Kidney epithelial cell (primary cell): ENCODE measurements around the gene USP47. TPM values are rescaled to one million over a fixed set of nuclear protein-coding genes. Genes with fewer than 3 reads are reported as not detected.

Experiments used
- DNase-seq: peaks from one replicate; pipeline ENCODE4 v3.0.0-alpha.2; 2010; ENCODE audit warnings: low read depth
- H3K27me3 ChIP-seq: 2 replicates; pipeline ENCODE4 v1.6.0; 2011; ENCODE audit warnings: low read length; ENCODE audit not compliant: control insufficient read depth, insufficient read depth
- H3K36me3 ChIP-seq: 2 replicates; pipeline ENCODE4 v1.5.1; 2011; ENCODE audit warnings: low read length; ENCODE audit not compliant: control insufficient read depth, insufficient read depth
- H3K4me3 ChIP-seq: 2 replicates; pipeline ENCODE4 v1.5.1; 2011; ENCODE audit warnings: low read depth, mild to moderate bottlenecking, control low read depth, low read length
- total RNA-seq: library from RNA; depleted of rRNA; stranded (reverse); fragments of >200 nt; gene quantifications from 2 replicates; pipeline ENCODE4 v1.2.3, GENCODE V29; 2015
- TF ChIP-seq, protein P1 (sequence below): IDR thresholded peaks from 2 replicates; pipeline ENCODE4 v1.5.1; 2011; ENCODE audit warnings: mild to moderate bottlenecking, moderate library complexity, low read length, control low read depth, inconsistent platforms; ENCODE audit not compliant: insufficient read depth, poor library complexity, severe bottlenecking

Gene USP47
- total RNA-seq, 1 donor from 2014 or later = 46.3 TPM

DNA sequence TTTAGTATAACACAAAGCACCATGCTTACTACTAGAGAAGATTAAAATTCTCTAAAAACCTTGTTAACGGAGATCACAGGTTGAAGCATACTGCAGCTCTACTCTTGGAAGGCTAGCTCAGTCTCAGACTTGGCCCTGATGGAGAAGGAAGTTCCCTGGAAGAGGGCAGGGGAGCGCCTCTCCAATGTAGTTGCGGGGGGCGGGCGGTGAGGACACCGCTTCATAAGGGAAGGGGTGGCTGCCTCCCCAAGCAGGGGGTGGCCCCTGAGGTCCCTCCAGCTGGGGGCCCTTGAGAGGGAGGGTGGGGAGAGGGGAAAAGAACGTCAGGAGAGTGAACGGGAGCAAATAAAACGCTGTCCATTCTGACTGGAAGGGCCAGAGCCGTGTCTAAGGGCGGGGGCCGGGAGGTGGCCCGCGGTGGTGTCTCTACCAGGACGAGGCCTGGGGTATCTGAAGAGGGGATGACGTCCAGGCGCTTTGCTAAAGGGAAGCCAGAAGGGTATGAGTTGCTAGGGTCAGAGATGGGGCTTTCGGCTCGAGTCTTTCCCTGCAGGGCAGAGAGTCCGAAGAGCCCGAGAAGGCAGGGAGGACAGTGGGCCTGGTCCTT lies 553 bp upstream of the USP47 start:
- TF ChIP-seq, protein P1, sequence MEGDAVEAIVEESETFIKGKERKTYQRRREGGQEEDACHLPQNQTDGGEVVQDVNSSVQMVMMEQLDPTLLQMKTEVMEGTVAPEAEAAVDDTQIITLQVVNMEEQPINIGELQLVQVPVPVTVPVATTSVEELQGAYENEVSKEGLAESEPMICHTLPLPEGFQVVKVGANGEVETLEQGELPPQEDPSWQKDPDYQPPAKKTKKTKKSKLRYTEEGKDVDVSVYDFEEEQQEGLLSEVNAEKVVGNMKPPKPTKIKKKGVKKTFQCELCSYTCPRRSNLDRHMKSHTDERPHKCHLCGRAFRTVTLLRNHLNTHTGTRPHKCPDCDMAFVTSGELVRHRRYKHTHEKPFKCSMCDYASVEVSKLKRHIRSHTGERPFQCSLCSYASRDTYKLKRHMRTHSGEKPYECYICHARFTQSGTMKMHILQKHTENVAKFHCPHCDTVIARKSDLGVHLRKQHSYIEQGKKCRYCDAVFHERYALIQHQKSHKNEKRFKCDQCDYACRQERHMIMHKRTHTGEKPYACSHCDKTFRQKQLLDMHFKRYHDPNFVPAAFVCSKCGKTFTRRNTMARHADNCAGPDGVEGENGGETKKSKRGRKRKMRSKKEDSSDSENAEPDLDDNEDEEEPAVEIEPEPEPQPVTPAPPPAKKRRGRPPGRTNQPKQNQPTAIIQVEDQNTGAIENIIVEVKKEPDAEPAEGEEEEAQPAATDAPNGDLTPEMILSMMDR = no peak
- Histone ChIP-seq H3K36me3 (no peaks in the 10 kb centered on the region), H3K4me3 (peak overlapping the region; percentile 86), H3K27me3 (no peaks in the 10 kb centered on the region)
- no peak for DNase-seq

DNA sequence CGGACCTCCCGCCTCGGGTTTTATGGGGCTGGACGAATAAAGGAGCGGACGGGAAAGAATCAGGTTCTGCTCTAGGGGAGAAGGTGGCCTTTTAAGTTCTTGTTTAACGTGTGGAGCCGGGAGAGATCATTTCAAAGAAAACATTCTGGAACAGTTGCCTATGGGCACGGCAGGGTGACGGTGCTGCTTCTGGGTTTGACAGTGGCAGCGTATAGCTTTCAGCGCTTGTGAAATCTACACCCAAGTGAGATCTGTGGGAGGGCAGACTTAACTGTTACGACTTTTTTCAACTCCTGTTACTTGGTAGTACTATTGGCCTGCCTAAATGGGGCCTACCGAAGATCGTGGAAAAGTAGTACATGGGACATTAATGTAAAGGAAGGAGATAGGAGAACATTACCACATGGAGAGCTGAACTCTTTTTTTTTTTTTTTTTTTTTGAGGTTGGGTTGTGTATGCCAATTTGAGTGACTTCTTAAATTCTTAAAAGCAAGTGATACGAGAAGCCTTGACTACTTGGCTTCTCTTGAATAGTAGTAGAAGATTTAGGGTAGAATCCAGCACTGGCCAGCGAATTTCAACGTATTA lies 743 bp downstream of the USP47 start:
- peak; percentile 43 for DNase-seq
- H3K27me3 ChIP-seq = no peaks in the 10 kb centered on the region
- H3K36me3 ChIP-seq = no peaks in the 10 kb centered on the region
- H3K4me3 ChIP-seq = peak overlapping the region; percentile 86
- TF ChIP-seq, protein P1 = no peak

DNA sequence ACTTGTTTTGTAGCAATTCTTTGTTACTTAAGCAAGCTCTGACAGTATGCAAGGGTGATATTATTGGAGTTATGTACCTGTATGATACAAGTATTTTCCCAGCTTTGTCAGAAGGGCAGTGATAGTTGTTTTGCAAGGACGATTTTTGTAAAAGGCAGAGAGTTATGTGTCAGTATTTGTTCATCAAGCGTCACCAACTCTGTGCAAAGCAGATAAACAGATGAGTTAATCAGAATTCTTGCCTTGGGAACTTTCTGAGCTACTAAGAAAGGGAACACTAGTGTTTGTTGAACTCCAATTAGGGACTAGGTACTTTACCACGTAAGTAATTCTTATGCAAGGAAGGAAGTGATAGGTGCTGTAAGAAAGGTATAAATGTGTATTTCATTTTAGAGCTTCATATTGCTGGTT lies 1.4 kb downstream of the USP47 start:
- Histone ChIP-seq H3K27me3 (no peaks in the 10 kb centered on the region), H3K4me3 (peak overlapping the region; percentile 86), H3K36me3 (no peaks in the 10 kb centered on the region)
- peak; percentile 42 for DNase-seq
- TF ChIP-seq, protein P1 = no peak

DNA sequence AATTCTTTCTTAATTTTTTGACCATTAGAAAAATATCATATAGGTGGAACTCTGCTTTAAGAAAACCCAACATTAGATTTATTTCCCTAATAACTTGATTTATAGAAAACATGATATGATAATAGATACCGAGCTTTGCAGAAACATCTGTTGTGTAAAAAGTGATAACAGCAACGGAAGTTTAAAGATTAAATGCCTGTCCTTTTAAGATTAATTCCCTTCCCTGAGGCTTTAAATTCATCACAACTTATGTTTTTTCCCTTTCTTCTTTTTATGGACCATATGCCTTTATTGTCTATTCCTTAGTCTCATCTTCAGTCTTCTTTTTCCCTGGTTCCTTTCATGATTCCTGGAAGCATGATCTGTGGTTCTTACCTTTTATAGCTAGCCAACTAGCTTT lies 1.9 kb downstream of the USP47 start:
- Histone ChIP-seq H3K27me3 (no peaks in the 10 kb centered on the region), H3K4me3 (peak overlapping the region; percentile 86), H3K36me3 (no peaks in the 10 kb centered on the region)
- TF ChIP-seq, protein P1 = no peak
- DNase-seq = no peak

DNA sequence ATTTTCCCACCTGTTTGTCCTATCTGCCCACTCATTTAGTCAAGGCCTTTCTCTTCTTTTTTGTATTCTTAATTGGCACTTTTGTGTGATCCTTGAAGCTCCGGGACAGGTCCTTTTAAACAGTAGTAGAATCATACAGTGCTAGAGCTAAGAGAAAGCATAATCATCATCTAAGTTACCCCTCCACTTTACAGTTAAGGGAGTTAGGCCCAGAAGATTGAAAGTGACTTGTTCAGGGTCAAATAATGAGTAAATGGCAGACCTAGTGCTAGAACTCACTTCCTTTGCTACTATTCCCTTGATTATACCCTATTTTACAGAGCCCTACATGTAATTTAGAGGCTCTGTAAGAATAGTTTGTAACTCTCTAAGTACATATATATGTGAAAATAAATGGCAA lies 2.5 kb downstream of the USP47 start:
- TF ChIP-seq, protein P1 = no peak
- no peaks in the 10 kb centered on the region for H3K36me3 ChIP-seq

DNA sequence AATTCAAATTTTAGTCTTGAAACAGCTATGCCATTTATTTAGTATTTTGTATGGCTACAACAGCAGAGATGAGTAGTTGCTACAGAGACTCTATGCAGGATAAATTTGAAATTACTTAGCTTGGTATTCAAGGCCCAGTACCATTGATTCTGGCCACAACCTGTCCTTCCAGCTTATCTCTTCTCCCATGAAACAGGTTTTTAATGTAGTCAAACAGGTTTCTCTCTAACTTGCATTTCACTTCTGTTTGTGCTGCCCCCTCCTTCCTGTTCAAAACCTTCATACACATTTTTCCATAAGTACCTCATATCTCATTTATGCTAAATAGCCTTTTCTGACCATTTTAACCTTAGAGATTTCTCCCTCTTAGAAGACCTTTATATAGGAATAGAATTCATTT lies 3.3 kb downstream of the USP47 start:
- no peak overlapping the region for H3K4me3 ChIP-seq
- H3K27me3 ChIP-seq = no peaks in the 10 kb centered on the region
- H3K36me3 ChIP-seq = no peaks in the 10 kb centered on the region
- TF ChIP-seq, protein P1 = no peak
- no peak for DNase-seq

More for the DNA sequence above, 2.5 kb downstream of the USP47 start:
- Histone ChIP-seq H3K4me3 (peak overlapping the region; percentile 86), H3K27me3 (no peaks in the 10 kb centered on the region)
- DNase-seq = no peak
